ENCODE measurements around the gene CDX1.

CDX1 gene

DNA sequence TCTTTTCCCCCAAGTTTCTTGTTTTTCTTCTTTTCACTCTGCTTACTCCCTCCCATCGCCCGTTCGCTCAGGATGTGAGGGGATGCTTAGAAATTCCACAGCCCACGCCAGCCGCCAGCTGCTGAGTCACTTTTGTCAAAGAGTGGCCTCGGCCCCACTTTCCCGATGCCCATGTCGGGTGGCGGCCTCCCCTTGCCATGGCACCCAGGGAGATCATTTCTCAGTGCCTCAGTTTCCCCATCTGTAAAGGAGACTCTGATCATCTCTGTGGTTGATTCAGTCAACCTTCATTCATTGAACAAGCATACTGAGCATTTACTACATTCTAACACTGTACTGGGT is 10.6 kb upstream of the CDX1 start:
- peak overlapping the region; percentile 72 for H2AFZ ChIP-seq (ENCODE audit: low read depth, low read length)
- peak overlapping the region; percentile 32 for H3K4me3 ChIP-seq (ENCODE audit: low read length)
- H3K4me1 ChIP-seq (ENCODE audit: insufficient read depth, low read length): peaks cover 43% of the 10 kb centered on the region
- H3K9me3 ChIP-seq (ENCODE audit: low read length): no peaks in the 10 kb centered on the region
- H3K36me3 ChIP-seq (ENCODE audit: insufficient read depth, low read length): no peaks in the 10 kb centered on the region
- H3K27me3 ChIP-seq (ENCODE audit: insufficient read depth, low read length): no peaks in the 10 kb centered on the region

DNA sequence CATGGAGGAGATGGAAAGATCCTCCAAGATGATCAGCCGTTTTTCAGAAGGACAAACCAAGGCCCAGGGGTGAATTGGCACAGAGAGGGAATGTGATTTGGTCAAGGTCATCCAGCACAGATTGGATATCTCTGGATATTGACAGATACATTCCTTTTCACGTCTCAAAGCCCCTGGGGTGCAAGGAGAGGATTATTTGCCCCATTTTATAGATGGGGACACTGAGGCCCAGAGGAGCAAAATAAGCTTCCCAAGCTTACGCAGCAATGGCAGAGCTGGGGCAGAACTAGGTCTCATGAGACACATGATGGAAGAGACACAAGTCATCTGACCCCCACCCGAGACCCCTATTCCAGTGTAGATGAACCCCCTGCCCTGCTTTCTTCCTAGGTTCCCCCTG is 10.0 kb upstream of the CDX1 start:
- Histone ChIP-seq H3K4me3 (ENCODE audit: low read length) (no peak overlapping the region), H3K27me3 (ENCODE audit: insufficient read depth, low read length) (no peaks in the 10 kb centered on the region), H3K9me3 (ENCODE audit: low read length) (no peaks in the 10 kb centered on the region), H3K36me3 (ENCODE audit: insufficient read depth, low read length) (no peaks in the 10 kb centered on the region), H3K4me1 (ENCODE audit: insufficient read depth, low read length) (peaks cover 42% of the 10 kb centered on the region), H2AFZ (ENCODE audit: low read depth, low read length) (no peak overlapping the region)

- Histone ChIP-seq H3K36me3 (ENCODE audit: insufficient read depth, low read length) (no peaks in the 10 kb centered on the region), H3K27me3 (ENCODE audit: insufficient read depth, low read length) (no peaks in the 10 kb centered on the region), H3K4me3 (ENCODE audit: low read length) (no peak overlapping the region), H3K4me1 (ENCODE audit: insufficient read depth, low read length) (peaks cover 41% of the 10 kb centered on the region), H3K9me3 (ENCODE audit: low read length) (no peaks in the 10 kb centered on the region), H2AFZ (ENCODE audit: low read depth, low read length) (no peak overlapping the region)
Observed at GRCh38 chr5:150157168-150157567, 9.4 kb upstream of the CDX1 start.

DNA sequence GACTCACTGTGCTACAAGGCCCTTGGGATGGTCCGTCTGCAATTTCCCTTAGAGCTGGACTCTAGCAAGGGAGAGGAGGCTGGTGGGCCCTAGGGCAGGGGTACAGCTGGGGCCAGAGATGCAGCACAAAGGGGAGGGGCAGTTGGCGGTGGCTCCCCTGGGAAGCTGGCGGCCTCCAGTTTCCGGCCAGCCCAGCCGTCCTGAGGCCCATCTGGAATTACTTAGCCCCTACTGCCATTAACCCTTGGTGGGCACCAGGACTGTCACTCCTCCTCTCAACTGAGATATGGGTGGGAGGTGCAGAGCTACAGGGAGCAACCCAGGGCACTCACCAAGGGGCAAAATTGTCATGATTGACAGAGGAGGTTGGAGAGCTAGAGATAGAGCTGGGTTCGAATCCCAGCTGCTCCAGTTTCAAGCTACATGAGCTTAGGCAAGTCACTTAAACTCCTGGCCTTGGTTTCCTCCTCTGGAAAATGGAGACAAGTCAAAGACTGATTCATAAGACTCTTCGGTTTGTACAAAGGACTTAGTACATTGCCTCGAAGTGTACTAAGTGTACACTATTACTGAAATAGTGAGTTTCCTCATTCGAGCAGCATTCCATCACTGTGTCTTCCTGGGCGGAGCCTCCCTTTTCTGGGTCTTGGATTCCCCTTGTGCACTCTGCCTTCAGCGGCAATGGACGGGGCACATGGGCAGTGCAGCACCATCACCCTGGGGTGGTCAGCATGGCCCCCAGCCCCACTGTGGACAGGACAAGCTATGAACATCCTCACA is 8.2 kb upstream of the CDX1 start:
- Histone ChIP-seq H3K9me3 (ENCODE audit: low read length) (no peaks in the 10 kb centered on the region), H3K4me3 (ENCODE audit: low read length) (no peak overlapping the region), H3K36me3 (ENCODE audit: insufficient read depth, low read length) (no peaks in the 10 kb centered on the region), H2AFZ (ENCODE audit: low read depth, low read length) (no peak overlapping the region), H3K27me3 (ENCODE audit: insufficient read depth, low read length) (no peaks in the 10 kb centered on the region), H3K4me1 (ENCODE audit: insufficient read depth, low read length) (peaks cover 31% of the 10 kb centered on the region)

DNA sequence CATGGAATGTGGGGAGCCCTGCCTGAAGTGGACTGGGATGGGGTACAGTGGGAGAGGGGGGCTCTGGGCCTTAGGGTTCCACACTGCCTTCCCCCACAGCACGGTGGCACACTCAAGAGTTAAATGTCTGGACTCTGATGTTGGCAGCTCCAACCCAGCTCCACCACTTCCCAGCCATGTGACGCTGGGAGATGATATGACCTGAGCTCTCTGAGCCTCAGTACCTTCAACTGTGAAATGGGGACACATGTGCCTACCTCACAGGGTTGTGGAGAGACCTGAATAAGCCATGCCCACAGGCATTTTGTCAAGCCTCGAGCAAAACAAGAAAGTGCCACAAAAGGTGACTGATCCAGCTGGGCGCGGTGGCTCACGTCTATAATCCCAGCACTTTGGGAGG is 7.5 kb upstream of the CDX1 start:
- no peak overlapping the region for H2AFZ ChIP-seq (ENCODE audit: low read depth, low read length)
- no peaks in the 10 kb centered on the region for H3K27me3 ChIP-seq (ENCODE audit: insufficient read depth, low read length)
- H3K9me3 ChIP-seq (ENCODE audit: low read length): no peaks in the 10 kb centered on the region
- H3K4me1 ChIP-seq (ENCODE audit: insufficient read depth, low read length): peaks cover 30% of the 10 kb centered on the region
- no peak overlapping the region for H3K4me3 ChIP-seq (ENCODE audit: low read length)
- H3K36me3 ChIP-seq (ENCODE audit: insufficient read depth, low read length): no peaks in the 10 kb centered on the region

DNA sequence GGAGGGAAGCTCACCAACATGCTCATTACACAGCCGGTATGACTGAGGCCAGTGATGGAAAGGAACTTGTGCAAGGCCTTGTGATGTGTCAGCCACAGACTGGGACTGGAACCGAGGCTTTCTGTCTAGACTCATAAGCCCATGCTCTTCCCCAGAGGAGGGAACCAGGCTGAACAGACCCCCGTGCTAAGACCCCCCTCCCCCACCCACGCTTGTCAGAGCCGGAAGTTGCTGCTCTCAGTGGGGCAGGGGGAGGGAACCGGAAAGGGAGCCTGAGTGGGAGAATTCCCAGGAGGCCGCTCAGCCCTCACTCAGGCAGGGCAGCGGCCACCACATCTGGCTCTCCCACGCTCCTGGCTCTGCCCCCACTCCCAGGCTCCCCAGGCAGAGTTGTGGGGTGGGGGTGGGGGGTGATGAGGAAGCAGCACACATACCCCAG is 6.8 kb upstream of the CDX1 start:
- Histone ChIP-seq H3K9me3 (ENCODE audit: low read length) (no peaks in the 10 kb centered on the region), H3K27me3 (ENCODE audit: insufficient read depth, low read length) (no peaks in the 10 kb centered on the region), H3K4me3 (ENCODE audit: low read length) (no peak overlapping the region), H2AFZ (ENCODE audit: low read depth, low read length) (no peak overlapping the region), H3K36me3 (ENCODE audit: insufficient read depth, low read length) (no peaks in the 10 kb centered on the region), H3K4me1 (ENCODE audit: insufficient read depth, low read length) (peaks cover 23% of the 10 kb centered on the region)

- Histone ChIP-seq H3K9me3 (ENCODE audit: low read length) (no peaks in the 10 kb centered on the region), H3K36me3 (ENCODE audit: insufficient read depth, low read length) (no peaks in the 10 kb centered on the region), H3K27me3 (ENCODE audit: insufficient read depth, low read length) (no peaks in the 10 kb centered on the region), H2AFZ (ENCODE audit: low read depth, low read length) (no peak overlapping the region), H3K4me3 (ENCODE audit: low read length) (no peak overlapping the region), H3K4me1 (ENCODE audit: insufficient read depth, low read length) (peaks cover 15% of the 10 kb centered on the region)
Observed at GRCh38 chr5:150160448-150161081, 6.0 kb upstream of the CDX1 start.

DNA sequence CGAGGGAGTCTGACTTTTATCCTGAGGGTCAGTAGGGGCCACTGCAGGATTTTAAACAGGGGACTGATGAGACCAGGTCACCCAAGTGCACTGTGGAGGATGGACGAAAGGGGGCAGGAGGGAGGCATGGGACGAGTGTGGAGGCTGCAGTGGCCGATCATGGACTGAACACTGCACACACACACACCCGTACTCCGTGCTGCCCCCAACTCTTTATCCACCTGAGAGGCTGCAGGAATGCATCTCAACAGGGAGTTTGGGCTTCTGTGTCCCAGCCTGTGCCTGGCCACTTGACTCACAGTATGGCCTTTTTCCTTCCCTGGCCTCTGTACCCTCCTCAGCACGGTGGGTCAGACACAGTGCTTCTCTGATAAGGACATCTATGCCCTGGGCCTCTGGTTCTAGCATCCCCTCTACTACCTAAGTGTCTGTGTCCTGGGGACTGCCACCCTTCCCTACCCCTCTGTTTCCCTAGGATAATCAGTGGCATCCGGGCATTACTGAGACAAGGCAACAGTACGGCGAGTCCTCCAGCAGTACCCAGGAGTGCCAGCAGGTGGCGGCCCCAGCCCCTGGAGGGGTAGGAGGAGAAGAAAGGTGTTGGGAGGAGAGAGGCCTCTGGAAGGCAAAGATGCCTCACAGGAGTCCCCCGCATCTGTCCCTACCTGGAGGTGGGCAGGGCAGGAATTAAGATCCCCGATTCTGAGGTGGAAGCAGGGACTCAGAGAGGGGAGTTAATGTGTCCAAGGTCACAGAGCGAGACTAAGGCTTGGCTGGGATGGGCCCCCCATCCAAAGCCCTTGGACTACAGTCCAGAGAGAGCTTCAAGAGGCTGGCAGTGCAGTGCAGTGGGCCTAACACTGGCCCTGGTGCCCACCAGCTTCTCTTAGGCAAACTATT is 5.1 kb upstream of the CDX1 start:
- Histone ChIP-seq H3K9me3 (ENCODE audit: low read length) (no peaks in the 10 kb centered on the region), H3K27me3 (ENCODE audit: insufficient read depth, low read length) (peaks cover 3% of the 10 kb centered on the region), H3K4me1 (ENCODE audit: insufficient read depth, low read length) (peaks cover 10% of the 10 kb centered on the region), H3K36me3 (ENCODE audit: insufficient read depth, low read length) (no peaks in the 10 kb centered on the region), H2AFZ (ENCODE audit: low read depth, low read length) (peak overlapping the region; percentile 14), H3K4me3 (ENCODE audit: low read length) (peak overlapping the region; percentile 5)

GRCh38 chr5:150162142-150162513 is 4.5 kb upstream of the CDX1 start:
- H3K4me3 ChIP-seq (ENCODE audit: low read length): no peak overlapping the region
- no peaks in the 10 kb centered on the region for H3K9me3 ChIP-seq (ENCODE audit: low read length)
- H3K4me1 ChIP-seq (ENCODE audit: insufficient read depth, low read length): peaks cover 10% of the 10 kb centered on the region
- peaks cover 3% of the 10 kb centered on the region for H3K27me3 ChIP-seq (ENCODE audit: insufficient read depth, low read length)
- no peaks in the 10 kb centered on the region for H3K36me3 ChIP-seq (ENCODE audit: insufficient read depth, low read length)
- no peak overlapping the region for H2AFZ ChIP-seq (ENCODE audit: low read depth, low read length)

DNA sequence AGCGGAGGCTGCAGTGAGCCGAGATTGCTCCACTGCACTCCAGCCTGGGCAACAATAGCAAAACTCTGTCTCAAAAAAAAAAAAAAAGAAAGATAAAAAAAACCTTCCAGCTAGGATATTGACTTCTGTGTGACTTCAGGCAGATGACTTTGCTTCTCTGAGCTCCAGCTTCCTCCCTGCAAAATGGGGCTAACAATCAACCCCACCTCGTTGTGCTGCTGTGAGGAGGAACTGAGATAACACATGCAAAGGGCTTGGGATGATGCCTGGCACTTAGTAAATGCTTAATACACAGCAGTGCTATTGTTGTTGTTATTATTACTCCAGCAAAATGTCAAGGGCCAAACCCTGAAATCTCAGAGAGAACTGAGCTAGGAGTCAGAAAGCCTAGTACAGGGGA is 3.5 kb upstream of the CDX1 start:
- peaks cover 6% of the 10 kb centered on the region for H3K27me3 ChIP-seq (ENCODE audit: insufficient read depth, low read length)
- no peaks in the 10 kb centered on the region for H3K36me3 ChIP-seq (ENCODE audit: insufficient read depth, low read length)
- no peaks in the 10 kb centered on the region for H3K9me3 ChIP-seq (ENCODE audit: low read length)
- H3K4me1 ChIP-seq (ENCODE audit: insufficient read depth, low read length): peaks cover 10% of the 10 kb centered on the region
- no peak overlapping the region for H2AFZ ChIP-seq (ENCODE audit: low read depth, low read length)
- H3K4me3 ChIP-seq (ENCODE audit: low read length): no peak overlapping the region

DNA sequence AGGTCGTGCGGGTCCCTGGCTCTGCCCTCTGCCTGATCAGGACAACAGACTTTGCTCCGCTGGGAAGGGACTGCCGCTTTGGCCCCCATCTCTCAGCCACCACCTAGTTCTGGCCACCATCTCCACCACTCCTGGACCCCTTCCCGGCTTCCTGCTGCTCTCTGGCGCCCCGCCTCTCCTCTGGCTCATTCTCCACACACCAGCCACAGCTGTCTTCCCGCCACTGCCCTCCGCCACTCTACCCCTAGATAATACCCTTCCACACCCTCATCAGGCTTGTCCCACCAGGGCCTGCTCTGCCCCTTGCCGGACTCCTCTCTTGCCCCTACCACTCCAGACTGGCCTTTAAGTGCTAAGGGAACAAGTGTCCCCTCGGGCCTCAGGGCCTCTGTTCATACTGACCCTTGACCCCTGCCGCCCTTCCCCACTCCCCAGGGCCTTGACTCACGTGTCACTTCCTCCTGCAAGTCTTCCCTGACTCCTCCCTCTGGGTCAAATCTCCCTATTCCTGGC is 3.0 kb upstream of the CDX1 start:
- Histone ChIP-seq H2AFZ (ENCODE audit: low read depth, low read length) (no peak overlapping the region), H3K27me3 (ENCODE audit: insufficient read depth, low read length) (peaks cover 6% of the 10 kb centered on the region), H3K4me1 (ENCODE audit: insufficient read depth, low read length) (peaks cover 10% of the 10 kb centered on the region), H3K4me3 (ENCODE audit: low read length) (no peak overlapping the region), H3K9me3 (ENCODE audit: low read length) (no peaks in the 10 kb centered on the region), H3K36me3 (ENCODE audit: insufficient read depth, low read length) (no peaks in the 10 kb centered on the region)

GRCh38 chr5:150164211-150164980 is 2.2 kb upstream of the CDX1 start:
- no peak overlapping the region for H2AFZ ChIP-seq (ENCODE audit: low read depth, low read length)
- no peaks in the 10 kb centered on the region for H3K9me3 ChIP-seq (ENCODE audit: low read length)
- no peak overlapping the region for H3K4me3 ChIP-seq (ENCODE audit: low read length)
- H3K36me3 ChIP-seq (ENCODE audit: insufficient read depth, low read length): no peaks in the 10 kb centered on the region
- H3K27me3 ChIP-seq (ENCODE audit: insufficient read depth, low read length): peaks cover 7% of the 10 kb centered on the region
- peaks cover 10% of the 10 kb centered on the region for H3K4me1 ChIP-seq (ENCODE audit: insufficient read depth, low read length)

Data from neuron (in vitro differentiated cells).